ENCODE results near the gene INAFM2.

GRCh38 chr15:40342416-40343320 lies 19.2 kb downstream of the INAFM2 start:
- TF ChIP-seq CTCF (conservative IDR thresholded peaks at IDR 0.05; ENCODE audit: low read depth in 2 of 2): no peak
- TF ChIP-seq EZH2phosphoT487 (IDR thresholded peaks at IDR 0.05; ENCODE audit: unreplicated experiment): no peak
- no peak for TF ChIP-seq POLR2AphosphoS5 (IDR thresholded peaks at IDR 0.05; ENCODE audit: low read depth)
- TF ChIP-seq EZH2 (IDR thresholded peaks at IDR 0.05; ENCODE audit: low read depth, unreplicated experiment): no peak
- no peak for TF ChIP-seq CREB1 (CRISPR knock-in tag; IDR thresholded peaks at IDR 0.05; ENCODE audit: low read depth)

Measured in GM23338 (cell line).